Astrocyte of the spinal cord (primary cell): ENCODE measurements around the gene IFNL3.

Source experiments
- DNase-seq: peaks from one replicate; pipeline ENCODE4 v3.0.0; 2011; ENCODE audit warnings: low read depth, low spot score
- H3K4me3 ChIP-seq: 2 replicates; pipeline ENCODE4 v1.5.1; 2011; ENCODE audit warnings: low read depth, mild to moderate bottlenecking, low read length, moderate library complexity
- CTCF ChIP-seq: IDR thresholded peaks from 2 replicates; pipeline ENCODE4 v1.5.1; 2012; ENCODE audit warnings: low read depth, mild to moderate bottlenecking, low read length, inconsistent platforms
- in situ Hi-C: cut with HindIII; loops from 2 replicates; pipeline ENCODE4 v1.10.0; 2017; ENCODE audit warnings: low sequenced_read_pairs

IFNL3 gene

GRCh38 chr19:39197808-39198207 lies 47.0 kb downstream of the IFNL3 start:
- TF ChIP-seq CTCF, result no peak
- H3K4me3 ChIP-seq, result no peak overlapping the region
- DNase-seq, result no peak
- in situ Hi-C loops, result no loop called here

DNA sequence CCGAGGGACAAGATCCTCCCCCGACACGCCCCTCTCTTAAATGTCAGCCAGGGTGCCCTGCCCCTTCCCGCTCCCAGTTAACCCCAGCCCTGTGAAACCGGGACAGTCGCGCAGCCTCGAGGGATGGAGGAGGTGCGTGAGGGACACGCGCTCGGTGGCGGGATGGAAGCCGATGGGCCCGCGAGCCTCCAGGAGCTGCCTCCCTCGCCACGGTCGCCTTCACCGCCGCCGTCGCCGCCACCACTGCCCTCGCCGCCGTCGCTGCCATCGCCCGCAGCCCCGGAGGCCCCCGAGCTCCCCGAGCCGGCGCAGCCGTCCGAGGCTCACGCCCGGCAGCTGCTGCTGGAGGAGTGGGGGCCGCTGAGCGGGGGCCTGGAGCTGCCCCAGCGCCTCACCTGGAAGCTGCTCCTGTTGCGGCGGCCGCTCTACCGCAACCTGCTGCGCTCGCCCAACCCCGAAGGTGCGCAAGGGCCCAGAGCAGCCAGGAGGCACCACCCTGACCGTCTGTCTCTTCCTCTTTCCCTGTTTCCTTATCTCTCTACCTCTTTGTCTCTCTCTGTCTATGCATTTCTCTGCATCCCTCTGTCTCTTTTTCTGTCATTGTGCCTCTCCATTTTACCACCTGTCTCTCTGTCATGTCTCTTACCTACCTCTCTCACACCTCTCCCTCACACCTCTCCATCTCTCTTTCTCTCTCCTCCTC lies 47.8 kb downstream of the IFNL3 start, which contains the start of gene NCCRP1:
Gene NCCRP1, plus strand, starts transcription at position 105 of the 703 bp plus-strand sequence. Its CDS starts 19 bp downstream, at position 124.
- in situ Hi-C loops, result no loop called here
- no peak for DNase-seq
- H3K4me3 ChIP-seq, result no peak within 1 kb of the TSS
- TF ChIP-seq CTCF, result no peak

DNA sequence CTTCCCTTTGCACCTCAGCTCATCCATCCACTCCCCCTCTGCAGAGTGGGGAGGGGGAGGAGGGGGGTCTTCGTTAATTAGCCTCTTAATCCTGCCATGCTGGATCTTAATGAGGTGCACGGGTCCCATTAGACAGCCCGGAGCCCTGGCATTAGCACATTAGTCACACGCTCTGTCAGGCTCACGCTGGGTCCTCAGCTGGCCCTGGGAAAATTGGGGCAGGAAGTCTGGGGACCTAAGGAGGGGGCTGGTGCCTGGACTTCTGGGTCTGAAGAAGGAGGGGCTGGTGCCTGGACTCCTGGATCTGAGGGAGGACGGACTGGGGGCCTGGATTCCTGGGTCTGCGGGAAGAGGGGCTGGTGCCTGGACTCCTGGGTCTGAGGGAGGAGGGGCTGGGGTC lies 48.5 kb downstream of the IFNL3 start:
- DNase-seq, result no peak
- in situ Hi-C loops, result no loop called here
- TF ChIP-seq CTCF, result no peak
- H3K4me3 ChIP-seq, result no peak overlapping the region

DNA sequence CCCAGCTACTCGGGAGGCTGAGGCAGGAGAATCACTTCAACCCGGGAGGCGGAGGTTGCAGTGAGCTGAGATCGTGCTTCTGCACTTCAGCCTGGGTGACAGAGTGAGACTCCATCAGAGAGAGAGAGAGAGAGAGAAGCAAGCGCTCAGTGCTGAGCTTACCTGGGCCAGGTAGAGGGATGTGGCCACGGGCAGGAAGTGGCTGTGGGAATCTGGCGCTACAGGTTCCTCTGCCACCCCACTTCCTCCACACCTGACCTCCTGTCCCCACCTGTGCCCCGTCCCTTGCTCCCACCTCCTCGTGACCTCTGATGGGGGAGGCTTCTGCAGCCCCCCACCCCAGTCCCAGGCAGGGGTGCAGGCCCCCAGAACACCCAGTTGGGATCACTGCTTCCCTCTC lies 49.1 kb downstream of the IFNL3 start:
- TF ChIP-seq CTCF, result no peak
- no peak overlapping the region for H3K4me3 ChIP-seq
- in situ Hi-C loops, result no loop called here
- no peak for DNase-seq

GRCh38 chr19:39194832-39195542 lies 49.8 kb downstream of the IFNL3 start:
- no peak overlapping the region for H3K4me3 ChIP-seq
- DNase-seq, result no peak
- no peak for TF ChIP-seq CTCF
- in situ Hi-C loops, result no loop called here

- no peak overlapping the region for H3K4me3 ChIP-seq
- in situ Hi-C loops, result no loop called here
- DNase-seq, result no peak
- no peak for TF ChIP-seq CTCF
Observed at GRCh38 chr19:39193803-39194202, 51.0 kb downstream of the IFNL3 start.
